ENCODE measurements around the gene KY. TPM values are rescaled to one million over a fixed set of nuclear protein-coding genes. Genes with fewer than 3 reads are reported as not detected.

The KY gene
- total and polyA plus RNA-seq, 2 experiments from 2014 or later = not detected

DNA sequence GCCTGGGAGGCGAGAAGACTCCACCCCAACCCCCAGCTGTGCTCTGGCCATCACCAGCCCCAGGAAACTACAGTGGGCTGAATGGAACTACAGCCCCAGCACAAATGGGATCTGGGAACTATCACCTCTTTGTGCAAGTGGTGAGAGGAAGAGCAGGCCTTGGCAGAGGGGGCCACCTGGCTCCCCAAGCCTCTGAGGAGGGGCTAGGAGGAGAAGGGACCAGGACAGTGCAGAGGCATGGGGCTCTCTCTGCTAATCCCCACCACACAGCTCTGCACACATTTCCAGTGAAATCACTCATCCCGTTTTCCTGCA is 31.6 kb downstream of the KY start:
- no peak overlapping the region for H3K4me2 ChIP-seq
- no peak overlapping the region for H3K4me3 Mint-ChIP-seq
- no peak overlapping the region for H2AFZ ChIP-seq
- no peak overlapping the region for H3K27ac Mint-ChIP-seq
- no peak overlapping the region for H3K4me3 ChIP-seq
- no peak overlapping the region for H3K27ac ChIP-seq (ENCODE audit: low read depth)
- no peaks in the 10 kb centered on the region for H3F3A ChIP-seq (replicated peaks; ENCODE audit: low read depth)
- no peaks in the 10 kb centered on the region for H4K20me1 ChIP-seq (replicated peaks; ENCODE audit: insufficient read depth)
- H3K9me2 ChIP-seq (ENCODE audit: insufficient read depth) = no peaks in the 10 kb centered on the region
- ATAC-seq = no peak
- TF ChIP-seq CREB1 (CRISPR knock-in tag; IDR thresholded peaks at IDR 0.05; ENCODE audit: low read depth) (no peak), NANOG (IDR thresholded peaks at IDR 0.05; ENCODE audit: borderline replicate concordance) (no peak)
- no peaks in the 10 kb centered on the region for H3K4me1 ChIP-seq (ENCODE audit: insufficient read depth)
- no peaks in the 10 kb centered on the region for H3K36me3 Mint-ChIP-seq (ENCODE audit: low read depth)
- no peaks in the 10 kb centered on the region for H3K27me3 ChIP-seq (ENCODE audit: insufficient read depth)
- peaks cover 9% of the 10 kb centered on the region for H3K4me1 Mint-ChIP-seq
- H3K27me3 Mint-ChIP-seq (ENCODE audit: insufficient read depth, low read depth, poor library complexity) = peaks cover 11% of the 10 kb centered on the region
- no peaks in the 10 kb centered on the region for H3K79me2 ChIP-seq (replicated peaks; ENCODE audit: insufficient read depth)
- no peaks in the 10 kb centered on the region for H3K9me3 Mint-ChIP-seq
- H3K36me3 ChIP-seq (ENCODE audit: insufficient read depth) = no peaks in the 10 kb centered on the region
- DNase-seq (ENCODE audit: low spot score) = no peak

DNA sequence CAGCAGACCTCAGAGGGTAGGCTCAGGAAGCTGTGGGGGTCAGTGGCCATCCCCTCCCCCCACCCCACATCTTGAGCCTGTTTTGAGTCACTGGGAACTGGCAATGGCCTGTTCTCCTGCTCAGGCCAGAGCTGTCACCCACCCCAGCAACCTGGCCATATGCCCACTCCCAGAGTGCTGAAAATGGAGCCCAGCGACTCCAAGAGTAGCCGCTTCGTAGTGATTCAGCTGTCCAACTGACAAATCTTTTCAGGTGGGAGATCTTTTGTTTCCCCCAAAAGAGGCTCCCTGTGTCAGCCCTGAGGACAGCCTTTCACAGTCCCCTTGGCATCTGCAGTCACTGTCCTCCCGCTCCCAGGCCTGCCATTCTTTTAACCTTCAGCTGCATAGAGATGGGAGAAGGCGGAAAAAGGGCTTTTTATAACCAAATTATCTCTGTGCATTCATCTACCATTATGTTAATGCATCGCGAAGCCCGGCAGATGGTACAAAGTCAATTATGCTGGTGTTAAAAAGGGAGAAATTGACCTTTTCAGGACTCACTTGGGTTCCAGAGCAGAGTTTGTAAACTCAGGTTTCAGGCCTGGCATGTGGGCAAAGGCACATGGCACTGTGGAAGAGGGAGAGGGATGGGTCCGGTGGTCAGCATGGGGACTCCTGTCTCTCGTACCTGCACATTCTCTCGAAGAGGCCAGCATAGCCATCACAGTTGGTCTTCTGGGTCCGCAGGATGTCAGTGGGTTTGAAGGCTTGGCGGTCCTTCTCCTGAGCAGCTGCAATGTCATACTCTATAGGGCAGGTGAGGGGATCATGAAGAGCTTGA is 32.1 kb downstream of the KY start:
- Mint-ChIP-seq H3K4me1 (peaks cover 9% of the 10 kb centered on the region), H3K27ac (no peak overlapping the region), H3K4me3 (no peak overlapping the region), H3K9me3 (no peaks in the 10 kb centered on the region), H3K27me3 (ENCODE audit: insufficient read depth, low read depth, poor library complexity) (peaks cover 11% of the 10 kb centered on the region), H3K36me3 (ENCODE audit: low read depth) (no peaks in the 10 kb centered on the region)
- H3K27me3 ChIP-seq (ENCODE audit: insufficient read depth) = no peaks in the 10 kb centered on the region
- H3K27ac ChIP-seq (ENCODE audit: low read depth) = no peak overlapping the region
- H3K36me3 ChIP-seq (ENCODE audit: insufficient read depth) = no peaks in the 10 kb centered on the region
- H3K4me3 ChIP-seq = no peak overlapping the region
- H2AFZ ChIP-seq = no peak overlapping the region
- DNase-seq (ENCODE audit: low spot score) = no peak
- H3F3A ChIP-seq (replicated peaks; ENCODE audit: low read depth) = no peaks in the 10 kb centered on the region
- TF ChIP-seq, protein P1, sequence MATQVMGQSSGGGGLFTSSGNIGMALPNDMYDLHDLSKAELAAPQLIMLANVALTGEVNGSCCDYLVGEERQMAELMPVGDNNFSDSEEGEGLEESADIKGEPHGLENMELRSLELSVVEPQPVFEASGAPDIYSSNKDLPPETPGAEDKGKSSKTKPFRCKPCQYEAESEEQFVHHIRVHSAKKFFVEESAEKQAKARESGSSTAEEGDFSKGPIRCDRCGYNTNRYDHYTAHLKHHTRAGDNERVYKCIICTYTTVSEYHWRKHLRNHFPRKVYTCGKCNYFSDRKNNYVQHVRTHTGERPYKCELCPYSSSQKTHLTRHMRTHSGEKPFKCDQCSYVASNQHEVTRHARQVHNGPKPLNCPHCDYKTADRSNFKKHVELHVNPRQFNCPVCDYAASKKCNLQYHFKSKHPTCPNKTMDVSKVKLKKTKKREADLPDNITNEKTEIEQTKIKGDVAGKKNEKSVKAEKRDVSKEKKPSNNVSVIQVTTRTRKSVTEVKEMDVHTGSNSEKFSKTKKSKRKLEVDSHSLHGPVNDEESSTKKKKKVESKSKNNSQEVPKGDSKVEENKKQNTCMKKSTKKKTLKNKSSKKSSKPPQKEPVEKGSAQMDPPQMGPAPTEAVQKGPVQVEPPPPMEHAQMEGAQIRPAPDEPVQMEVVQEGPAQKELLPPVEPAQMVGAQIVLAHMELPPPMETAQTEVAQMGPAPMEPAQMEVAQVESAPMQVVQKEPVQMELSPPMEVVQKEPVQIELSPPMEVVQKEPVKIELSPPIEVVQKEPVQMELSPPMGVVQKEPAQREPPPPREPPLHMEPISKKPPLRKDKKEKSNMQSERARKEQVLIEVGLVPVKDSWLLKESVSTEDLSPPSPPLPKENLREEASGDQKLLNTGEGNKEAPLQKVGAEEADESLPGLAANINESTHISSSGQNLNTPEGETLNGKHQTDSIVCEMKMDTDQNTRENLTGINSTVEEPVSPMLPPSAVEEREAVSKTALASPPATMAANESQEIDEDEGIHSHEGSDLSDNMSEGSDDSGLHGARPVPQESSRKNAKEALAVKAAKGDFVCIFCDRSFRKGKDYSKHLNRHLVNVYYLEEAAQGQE (IDR thresholded peaks at IDR 0.05; ENCODE audit: unreplicated experiment) = no peak
- TF ChIP-seq, protein P2, sequence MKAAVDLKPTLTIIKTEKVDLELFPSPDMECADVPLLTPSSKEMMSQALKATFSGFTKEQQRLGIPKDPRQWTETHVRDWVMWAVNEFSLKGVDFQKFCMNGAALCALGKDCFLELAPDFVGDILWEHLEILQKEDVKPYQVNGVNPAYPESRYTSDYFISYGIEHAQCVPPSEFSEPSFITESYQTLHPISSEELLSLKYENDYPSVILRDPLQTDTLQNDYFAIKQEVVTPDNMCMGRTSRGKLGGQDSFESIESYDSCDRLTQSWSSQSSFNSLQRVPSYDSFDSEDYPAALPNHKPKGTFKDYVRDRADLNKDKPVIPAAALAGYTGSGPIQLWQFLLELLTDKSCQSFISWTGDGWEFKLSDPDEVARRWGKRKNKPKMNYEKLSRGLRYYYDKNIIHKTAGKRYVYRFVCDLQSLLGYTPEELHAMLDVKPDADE (IDR thresholded peaks at IDR 0.05) = no peak
- TF ChIP-seq, protein P3, sequence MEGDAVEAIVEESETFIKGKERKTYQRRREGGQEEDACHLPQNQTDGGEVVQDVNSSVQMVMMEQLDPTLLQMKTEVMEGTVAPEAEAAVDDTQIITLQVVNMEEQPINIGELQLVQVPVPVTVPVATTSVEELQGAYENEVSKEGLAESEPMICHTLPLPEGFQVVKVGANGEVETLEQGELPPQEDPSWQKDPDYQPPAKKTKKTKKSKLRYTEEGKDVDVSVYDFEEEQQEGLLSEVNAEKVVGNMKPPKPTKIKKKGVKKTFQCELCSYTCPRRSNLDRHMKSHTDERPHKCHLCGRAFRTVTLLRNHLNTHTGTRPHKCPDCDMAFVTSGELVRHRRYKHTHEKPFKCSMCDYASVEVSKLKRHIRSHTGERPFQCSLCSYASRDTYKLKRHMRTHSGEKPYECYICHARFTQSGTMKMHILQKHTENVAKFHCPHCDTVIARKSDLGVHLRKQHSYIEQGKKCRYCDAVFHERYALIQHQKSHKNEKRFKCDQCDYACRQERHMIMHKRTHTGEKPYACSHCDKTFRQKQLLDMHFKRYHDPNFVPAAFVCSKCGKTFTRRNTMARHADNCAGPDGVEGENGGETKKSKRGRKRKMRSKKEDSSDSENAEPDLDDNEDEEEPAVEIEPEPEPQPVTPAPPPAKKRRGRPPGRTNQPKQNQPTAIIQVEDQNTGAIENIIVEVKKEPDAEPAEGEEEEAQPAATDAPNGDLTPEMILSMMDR (conservative IDR thresholded peaks at IDR 0.05; ENCODE audit: low read depth in 2 of 2) = no peak
- TF ChIP-seq JUNB (IDR thresholded peaks at IDR 0.05; ENCODE audit: unreplicated experiment) = no peak
- TF ChIP-seq NANOG (IDR thresholded peaks at IDR 0.05; ENCODE audit: borderline replicate concordance) = no peak
- no peak for TF ChIP-seq ZNF331 (CRISPR knock-in tag; IDR thresholded peaks at IDR 0.05; ENCODE audit: low read depth)
- TF ChIP-seq CREB1 (CRISPR knock-in tag; IDR thresholded peaks at IDR 0.05; ENCODE audit: low read depth) = no peak
- TF ChIP-seq ZNF114 (CRISPR knock-in tag; IDR thresholded peaks at IDR 0.05) = no peak
- no peak for TF ChIP-seq POLR2AphosphoS5 (IDR thresholded peaks at IDR 0.05; ENCODE audit: low read depth)
- no peak for TF ChIP-seq EZH2 (IDR thresholded peaks at IDR 0.05; ENCODE audit: low read depth, unreplicated experiment)
- no peak for TF ChIP-seq EZH2phosphoT487 (IDR thresholded peaks at IDR 0.05; ENCODE audit: unreplicated experiment)
- ATAC-seq = no peak
- no peak overlapping the region for H3K4me2 ChIP-seq
- H3K4me1 ChIP-seq (ENCODE audit: insufficient read depth) = no peaks in the 10 kb centered on the region
- H3K9me2 ChIP-seq (ENCODE audit: insufficient read depth) = no peaks in the 10 kb centered on the region
- no peaks in the 10 kb centered on the region for H3K79me2 ChIP-seq (replicated peaks; ENCODE audit: insufficient read depth)
- H4K20me1 ChIP-seq (replicated peaks; ENCODE audit: insufficient read depth) = no peaks in the 10 kb centered on the region

Measured in GM23338 (cell line).